K562 (cell line): ENCODE results near the gene IGDCC3.

ENCODE experiments used
- CBFA2T3 ChIP-seq: fragments of 450-650 bp; IDR thresholded peaks from 2 replicates; pipeline ENCODE4 v1.6.1; 2017
- CCAR2 ChIP-seq: fragments of 200-400 bp; formaldehyde crosslinking; IDR thresholded peaks from 2 replicates; pipeline ENCODE4 v1.6.1; 2017; ENCODE audit warnings: mild to moderate bottlenecking, low read depth, low read length
- ELF1 ChIP-seq: fragments of 200-800 bp; sonication (Bioruptor generic); IDR thresholded peaks from 2 replicates; pipeline ENCODE4 v1.6.1; 2016; ENCODE audit warnings: missing genetic modification characterization, missing compliant biosample characterization
- GTF2F1 ChIP-seq: IDR thresholded peaks from 2 replicates; pipeline ENCODE4 v1.6.1; 2011; ENCODE audit warnings: low read depth, low read length, improper control_type of control experiment
- MAFK ChIP-seq: IDR thresholded peaks from 2 replicates; pipeline ENCODE4 v1.6.1; 2011; ENCODE audit warnings: low read length, improper control_type of control experiment
- NBN ChIP-seq: fragments of 450-650 bp; IDR thresholded peaks from 2 replicates; pipeline ENCODE4 v1.6.1; 2016; ENCODE audit warnings: low read depth, mild to moderate bottlenecking
- PHB2 ChIP-seq: fragments of 450-650 bp; IDR thresholded peaks from 2 replicates; pipeline ENCODE4 v1.6.1; 2017; ENCODE audit warnings: low read depth
- POLR2AphosphoS5 ChIP-seq: IDR thresholded peaks from 2 replicates; pipeline ENCODE4 v1.6.1; 2011; ENCODE audit warnings: mild to moderate bottlenecking, low read depth, low read length, moderate library complexity; ENCODE audit not compliant: control insufficient read depth, insufficient read depth
- TAF1 ChIP-seq: IDR thresholded peaks from 2 replicates; pipeline ENCODE4 v1.6.1; 2011; ENCODE audit warnings: mild to moderate bottlenecking, low read length, moderate library complexity; ENCODE audit not compliant: insufficient read depth, control insufficient read depth, severe bottlenecking; ENCODE audit errors: extremely low read depth
- TF ChIP-seq, protein P1 (sequence below), 3 experiments: IDR thresholded peaks in 2 of 3; conservative IDR thresholded peaks in 1 of 3; 2 replicates each; pipeline ENCODE4 v1.5.1; 2011 to 2012; ENCODE audit warnings: low read length in 3 of 3, mild to moderate bottlenecking in 3 of 3, control low read depth in 2 of 3, improper control_type of control experiment in 1 of 3, inconsistent platforms in 1 of 3, low read depth in 1 of 3, mixed read lengths in 1 of 3, moderate library complexity in 1 of 3; ENCODE audit not compliant: insufficient read depth in 2 of 3

- TF ChIP-seq NBN (no peak), PHB2 (no peak), POLR2AphosphoS5 (no peak), GTF2F1 (no peak), ELF1 (tag) (no peak), CCAR2 (no peak), CBFA2T3 (no peak), MAFK (no peak), TAF1 (no peak)
- TF ChIP-seq, protein P1, sequence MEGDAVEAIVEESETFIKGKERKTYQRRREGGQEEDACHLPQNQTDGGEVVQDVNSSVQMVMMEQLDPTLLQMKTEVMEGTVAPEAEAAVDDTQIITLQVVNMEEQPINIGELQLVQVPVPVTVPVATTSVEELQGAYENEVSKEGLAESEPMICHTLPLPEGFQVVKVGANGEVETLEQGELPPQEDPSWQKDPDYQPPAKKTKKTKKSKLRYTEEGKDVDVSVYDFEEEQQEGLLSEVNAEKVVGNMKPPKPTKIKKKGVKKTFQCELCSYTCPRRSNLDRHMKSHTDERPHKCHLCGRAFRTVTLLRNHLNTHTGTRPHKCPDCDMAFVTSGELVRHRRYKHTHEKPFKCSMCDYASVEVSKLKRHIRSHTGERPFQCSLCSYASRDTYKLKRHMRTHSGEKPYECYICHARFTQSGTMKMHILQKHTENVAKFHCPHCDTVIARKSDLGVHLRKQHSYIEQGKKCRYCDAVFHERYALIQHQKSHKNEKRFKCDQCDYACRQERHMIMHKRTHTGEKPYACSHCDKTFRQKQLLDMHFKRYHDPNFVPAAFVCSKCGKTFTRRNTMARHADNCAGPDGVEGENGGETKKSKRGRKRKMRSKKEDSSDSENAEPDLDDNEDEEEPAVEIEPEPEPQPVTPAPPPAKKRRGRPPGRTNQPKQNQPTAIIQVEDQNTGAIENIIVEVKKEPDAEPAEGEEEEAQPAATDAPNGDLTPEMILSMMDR (IDR thresholded peaks at IDR 0.05 in 2 of 3, conservative IDR thresholded peaks at IDR 0.05 in 1 of 3; ENCODE audit: insufficient read depth in 2 of 3, low read depth in 1 of 3, low read length in 3 of 3), result no peak
Observed at GRCh38 chr15:65303687-65304380, 74.0 kb downstream of the IGDCC3 start.
